WERI-Rb-1 (cell line): ENCODE data around the gene IMPA2.
A peak's percentile ranks its signal among the peaks of the same experiment; 100 is the strongest.
"Not testable (repeated sequence)": the region's sequence is repeated elsewhere in the genome, so short reads cannot be mapped to it uniquely, and the experiment has no call there.

ENCODE experiments used
- DNase-seq: peaks from one replicate; pipeline ENCODE4 v3.0.0-alpha.2; 2020
- H3K27ac ChIP-seq: fragments of 250-450 bp; sonication (Bioruptor Pico); 2 replicates; pipeline ENCODE4 v1.5.1; 2020; ENCODE audit warnings: mild to moderate bottlenecking, moderate library complexity
- H3K27me3 ChIP-seq: fragments of 250-450 bp; sonication (Bioruptor Pico); 2 replicates; pipeline ENCODE4 v1.5.1; 2021; ENCODE audit warnings: mild to moderate bottlenecking, low read depth, moderate library complexity; ENCODE audit not compliant: insufficient read depth, severe bottlenecking
- H3K36me3 ChIP-seq: fragments of 250-450 bp; sonication (Bioruptor Pico); 2 replicates; pipeline ENCODE4 v1.5.1; 2020; ENCODE audit warnings: mild to moderate bottlenecking, moderate library complexity
- H3K4me3 ChIP-seq: 2 replicates; pipeline ENCODE4 v1.5.1; 2011; ENCODE audit warnings: low read depth, mild to moderate bottlenecking, control low read depth, low read length
- H3K9me3 ChIP-seq: fragments of 250-450 bp; sonication (Bioruptor Pico); 2 replicates; pipeline ENCODE4 v1.5.1; 2021; ENCODE audit warnings: mild to moderate bottlenecking, moderate library complexity; ENCODE audit not compliant: severe bottlenecking
- CTCF ChIP-seq: IDR thresholded peaks from 2 replicates; pipeline ENCODE4 v1.5.1; 2011; ENCODE audit warnings: low read depth, mild to moderate bottlenecking, control low read depth, inconsistent platforms, low read length

IMPA2 gene

GRCh38 chr18:11960743-11961380 is 20.4 kb upstream of the IMPA2 start:
- no peak for TF ChIP-seq CTCF

GRCh38 chr18:11962597-11962996 is 18.7 kb upstream of the IMPA2 start:
- no peaks in the 10 kb centered on the region for H3K36me3 ChIP-seq
- H3K9me3 ChIP-seq = peaks cover 11% of the 10 kb centered on the region
- H3K27ac ChIP-seq = peak overlapping the region; percentile 22
- no peaks in the 10 kb centered on the region for H3K27me3 ChIP-seq
- no peak for TF ChIP-seq CTCF
- DNase-seq = peak; percentile 37
- no peak overlapping the region for H3K4me3 ChIP-seq

More at GRCh38 chr18:11960743-11961380, 20.4 kb upstream of the IMPA2 start:
- H3K9me3 ChIP-seq = peaks cover 22% of the 10 kb centered on the region
- H3K27ac ChIP-seq = no peak overlapping the region
- H3K27me3 ChIP-seq = no peaks in the 10 kb centered on the region
- no peak overlapping the region for H3K4me3 ChIP-seq
- DNase-seq = no peak
- H3K36me3 ChIP-seq = no peaks in the 10 kb centered on the region

DNA sequence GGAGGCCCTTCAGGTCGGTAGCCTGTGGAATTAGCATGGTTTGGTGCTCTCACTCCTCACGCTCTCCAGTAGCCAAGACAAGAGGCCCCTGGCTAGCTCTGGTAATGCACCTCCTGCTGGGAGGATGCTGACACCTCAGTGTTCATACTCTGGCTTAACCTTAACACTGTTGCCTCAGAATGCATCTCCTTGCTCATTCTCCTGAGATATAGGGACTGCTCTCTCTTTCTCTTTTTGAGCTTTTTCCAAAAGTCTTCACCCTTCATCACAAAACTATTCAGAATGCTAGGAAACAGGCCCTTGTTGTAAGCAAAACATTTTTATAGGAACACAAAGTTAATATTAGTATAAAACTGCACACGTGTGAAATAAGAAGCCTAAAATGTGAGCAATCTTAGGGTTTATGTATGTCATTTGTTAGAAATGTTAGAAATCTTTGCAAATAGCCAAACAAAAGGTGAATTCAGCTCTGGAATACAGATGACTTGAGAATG is 17.3 kb upstream of the IMPA2 start:
- Histone ChIP-seq H3K27ac (no peak overlapping the region), H3K4me3 (no peak overlapping the region), H3K36me3 (no peaks in the 10 kb centered on the region), H3K27me3 (no peaks in the 10 kb centered on the region), H3K9me3 (no peaks in the 10 kb centered on the region)
- peak; percentile 49 for TF ChIP-seq CTCF
- DNase-seq = peak; percentile 31

DNA sequence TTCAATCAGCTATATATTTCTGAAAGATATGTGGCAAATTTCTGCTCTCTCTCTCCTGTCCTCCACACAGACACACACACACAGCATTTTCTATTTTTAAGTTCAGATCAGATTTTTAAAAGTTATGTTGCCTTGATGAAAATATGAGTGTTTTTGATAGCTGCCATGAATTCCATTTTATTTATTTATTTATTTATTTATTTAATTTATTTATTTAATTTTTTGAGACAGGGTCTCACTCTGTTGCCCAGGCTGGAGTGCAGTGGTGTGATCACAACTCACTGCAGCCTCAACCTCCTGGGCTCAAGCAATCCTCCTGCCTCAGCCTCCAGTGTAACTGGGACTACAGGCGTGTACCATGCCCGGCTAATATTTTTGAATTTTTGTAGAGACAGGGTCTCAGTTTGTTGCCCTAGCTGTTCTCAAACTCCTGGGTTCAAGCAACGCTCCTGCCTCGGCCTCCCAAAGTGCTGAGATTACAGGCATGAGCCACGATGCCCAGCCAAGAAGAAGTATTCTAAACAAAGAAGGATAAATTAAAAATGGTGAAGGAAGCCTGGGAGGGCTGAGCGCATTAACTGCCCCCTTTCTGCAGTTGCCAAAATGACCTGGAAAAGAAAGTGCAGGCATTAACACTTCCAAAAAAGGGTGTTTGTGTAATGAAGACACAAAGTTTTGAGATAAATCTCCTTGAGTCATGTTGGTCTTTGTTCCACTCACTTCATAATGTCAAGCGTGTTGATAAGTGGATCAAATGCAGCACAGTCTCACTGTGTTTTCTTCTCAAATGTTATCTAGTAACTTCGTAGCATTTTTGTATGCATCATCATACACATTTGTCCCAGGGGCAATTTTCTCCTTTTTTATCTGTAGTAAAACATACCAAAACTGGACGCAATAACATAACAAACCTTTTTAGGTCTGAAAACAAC is 11.1 kb upstream of the IMPA2 start:
- H3K27ac ChIP-seq = no peak overlapping the region
- H3K27me3 ChIP-seq = no peaks in the 10 kb centered on the region
- no peak for TF ChIP-seq CTCF
- no peaks in the 10 kb centered on the region for H3K36me3 ChIP-seq
- no peak overlapping the region for H3K4me3 ChIP-seq
- DNase-seq = no peak
- H3K9me3 ChIP-seq = no peaks in the 10 kb centered on the region

GRCh38 chr18:11970836-11971226 is 10.5 kb upstream of the IMPA2 start:
- DNase-seq, H3K36me3 ChIP-seq, H3K4me3 ChIP-seq, H3K27me3 ChIP-seq, H3K9me3 ChIP-seq, H3K27ac ChIP-seq: not testable (repeated sequence)
